K562 (cell line): ENCODE data around the gene CCDC74B. TPM values are rescaled to one million over a fixed set of nuclear protein-coding genes. Genes with fewer than 3 reads are reported as not detected.
A peak's percentile ranks its signal among the peaks of the same experiment; 100 is the strongest.

ENCODE experiments used
- ATAC-seq: fragments of 200-7000 bp; cut with Tn5 transposase; 3 replicates; pipeline ENCODE4 v1.9.1; 2020; ENCODE audit warnings: moderate library complexity
- BruUV-seq: library from RNA; stranded (reverse); fragments of 400-500 nt; replicated peaks from 2 replicates; lab custom pipeline; 2021; lab: Mats Ljungman, UMichigan
- CTCF ChIA-PET: fragments of 300-600 bp; formaldehyde crosslinking; extraction: SDS; loops from one replicate; lab custom pipeline; 2021; ENCODE audit warnings: low intra/inter-chr PET ratio; lab: Yijun Ruan, JAX
- POLR2A ChIA-PET: fragments of 300-600, 350-650 bp; sonication (Branson Sonifier 250); formaldehyde crosslinking; extraction: SDS; loops from one replicate; lab custom pipeline; 2021; ENCODE audit warnings: antibody characterized with exemption, inconsistent platforms; lab: Yijun Ruan, JAX
- DNase-seq, 4 experiments: peaks; one replicate each; pipeline versions ENCODE4 v3.0.0 to v3.0.0-alpha.2; 2011 to 2018; ENCODE audit warnings: low spot score in 3 of 4, mixed read lengths in 3 of 4; ENCODE audit errors: extremely low read depth in 1 of 4
- FAIRE-seq: peaks from 2 replicates; lab custom pipeline; 2011; peaks lifted over from hg19 to GRCh38; lab: Jason Lieb, UNC
- H2AFZ ChIP-seq: 2 replicates; pipeline ENCODE4 v1.6.0; 2011; ENCODE audit warnings: low read depth, low read length, control low read depth, inconsistent platforms
- H3K27ac ChIP-seq: fragments of 200-600 bp; 3 replicates; pipeline ENCODE4 v1.8.0; 2011; ENCODE audit warnings: low read depth, mild to moderate bottlenecking, control low read depth, inconsistent platforms, low read length, moderate library complexity, mixed read lengths; ENCODE audit errors: extremely low read depth
- H3K27me3 ChIP-seq, 2 experiments: fragments of 300-600 bp in 1 of 2; 2 replicates in 1 of 2; 3 replicates in 1 of 2; pipeline versions ENCODE4 v1.6.0 to v1.8.0; 2011; ENCODE audit warnings: inconsistent platforms in 2 of 2, low read length in 2 of 2, mild to moderate bottlenecking in 1 of 2, mixed read lengths in 1 of 2, moderate library complexity in 1 of 2; ENCODE audit not compliant: control insufficient read depth in 2 of 2, insufficient read depth in 2 of 2
- H3K36me3 ChIP-seq: fragments of 300-600 bp; 3 replicates; pipeline ENCODE4 v1.8.0; 2011; ENCODE audit warnings: mild to moderate bottlenecking, low read length, inconsistent platforms; ENCODE audit not compliant: control insufficient read depth, insufficient read depth
- H3K4me1 ChIP-seq, 2 experiments: fragments of 200-600 bp in 1 of 2; replicated peaks in 1 of 2; 2 replicates in 1 of 2; 3 replicates in 1 of 2; pipeline versions ENCODE4 v1.5.1 to v1.8.0; 2011; ENCODE audit warnings: inconsistent platforms in 2 of 2, low read length in 2 of 2, mild to moderate bottlenecking in 1 of 2, mixed read lengths in 1 of 2, moderate library complexity in 1 of 2; ENCODE audit not compliant: control insufficient read depth in 2 of 2, insufficient read depth in 2 of 2
- H3K4me2 ChIP-seq: 2 replicates; pipeline ENCODE4 v1.6.1; 2011; ENCODE audit warnings: low read length, control low read depth, inconsistent platforms, mixed read lengths; ENCODE audit not compliant: insufficient read depth
- H3K4me3 ChIP-seq: fragments of 200-600 bp; sonication (generic), shearing (Covaris generic); 2 replicates; pipeline ENCODE4 v1.5.1; 2016; ENCODE audit warnings: control low read depth, inconsistent platforms
- H3K79me2 ChIP-seq: fragments of 200-600 bp; 3 replicates; pipeline ENCODE4 v1.8.0; 2011; ENCODE audit warnings: low read length, inconsistent platforms; ENCODE audit not compliant: control insufficient read depth, insufficient read depth
- H3K9ac ChIP-seq, 2 experiments: 2 replicates each; pipeline versions ENCODE4 v1.6.0 to v1.6.1; 2011; ENCODE audit warnings: low read depth in 2 of 2, low read length in 2 of 2, control low read depth in 1 of 2, inconsistent platforms in 1 of 2, mild to moderate bottlenecking in 1 of 2, mixed read lengths in 1 of 2; ENCODE audit not compliant: insufficient read depth in 1 of 2
- H3K9me1 ChIP-seq: one replicate; pipeline ENCODE4 v1.6.0; 2011; ENCODE audit warnings: inconsistent platforms, mild to moderate bottlenecking, low read length, moderate library complexity; ENCODE audit not compliant: control insufficient read depth, insufficient read depth
- H3K9me3 ChIP-seq: replicated peaks from 2 replicates; pipeline ENCODE4 v1.5.1; 2011; ENCODE audit warnings: low read depth, low read length, inconsistent platforms; ENCODE audit not compliant: control insufficient read depth, insufficient read depth
- H4K20me1 ChIP-seq: replicated peaks from 2 replicates; pipeline ENCODE4 v1.6.1; 2011; ENCODE audit warnings: low read length, inconsistent platforms, mixed read lengths; ENCODE audit not compliant: control insufficient read depth, insufficient read depth
- CBFB ChIP-seq: sonication (generic); formaldehyde crosslinking; IDR thresholded peaks from 2 replicates; pipeline ENCODE4 v1.4.0; 2020; ENCODE audit warnings: mild to moderate bottlenecking, missing genetic modification reagents
- CREM ChIP-seq: IDR thresholded peaks from 2 replicates; pipeline ENCODE4 v1.6.1; 2014; ENCODE audit warnings: antibody characterized with exemption, low read depth
- ELF4 ChIP-seq: fragments of 450-650 bp; formaldehyde crosslinking; IDR thresholded peaks from 2 replicates; pipeline ENCODE4 v1.4.0; 2022; ENCODE audit warnings: missing genetic modification characterization
- FOS ChIP-seq: IDR thresholded peaks from 3 replicates; pipeline ENCODE4 v1.6.1; 2011; ENCODE audit not compliant: insufficient read length; ENCODE audit errors: extremely low read depth
- FUS ChIP-seq: fragments of 200-400 bp; formaldehyde crosslinking; optimal IDR thresholded peaks from 2 replicates; pipeline ENCODE3; 2017; ENCODE audit warnings: low read depth, low read length
- NCOR1 ChIP-seq: fragments of 450-650 bp; IDR thresholded peaks from 2 replicates; pipeline ENCODE4 v1.6.1; 2016; ENCODE audit warnings: mild to moderate bottlenecking, moderate library complexity
- NFE2L1 ChIP-seq: fragments of 450-650 bp; IDR thresholded peaks from 2 replicates; pipeline ENCODE4 v1.6.1; 2016; ENCODE audit warnings: missing genetic modification characterization, low read depth, mild to moderate bottlenecking, missing compliant biosample characterization, moderate library complexity, borderline replicate concordance
- POLR2G ChIP-seq: fragments of 200-400 bp; formaldehyde crosslinking; IDR thresholded peaks from 2 replicates; pipeline ENCODE4 v1.6.1; 2017; ENCODE audit warnings: low read depth, mild to moderate bottlenecking, antibody characterized with exemption, low read length, moderate library complexity
- RBFOX2 ChIP-seq: fragments of 200-400 bp; formaldehyde crosslinking; IDR thresholded peaks from 2 replicates; pipeline ENCODE4 v1.6.1; 2017; ENCODE audit warnings: low read depth, mild to moderate bottlenecking, low read length, moderate library complexity
- RBM34 ChIP-seq: fragments of 200-400 bp; formaldehyde crosslinking; IDR thresholded peaks from 2 replicates; pipeline ENCODE4 v1.6.1; 2018; ENCODE audit warnings: low read length, borderline replicate concordance; ENCODE audit not compliant: insufficient read depth
- RCOR1 ChIP-seq, 2 experiments: IDR thresholded peaks; 2 replicates each; pipeline ENCODE4 v1.6.1; 2012; ENCODE audit warnings: low read depth in 2 of 2, low read length in 2 of 2, borderline replicate concordance in 1 of 2, improper control_type of control experiment in 1 of 2
- SMARCA4 ChIP-seq: fragments of 450-650 bp; IDR thresholded peaks from 2 replicates; pipeline ENCODE4 v1.6.1; 2016
- SP2 ChIP-seq: IDR thresholded peaks from 2 replicates; pipeline ENCODE4 v1.6.1; 2011; ENCODE audit warnings: mild to moderate bottlenecking, low read depth, low read length, moderate library complexity; ENCODE audit not compliant: poor library complexity, severe bottlenecking; ENCODE audit errors: extremely low read depth
- TRIM25 ChIP-seq: fragments of 450-650 bp; IDR thresholded peaks from 2 replicates; pipeline ENCODE4 v1.7.0; 2016; ENCODE audit warnings: borderline replicate concordance
- XRCC5 ChIP-seq: fragments of 200-400 bp; formaldehyde crosslinking; IDR thresholded peaks from 2 replicates; pipeline ENCODE4 v1.6.1; 2017; ENCODE audit warnings: low read depth, mild to moderate bottlenecking, low read length
- ZBTB11 ChIP-seq, 3 experiments: fragments of 200-800 bp in 1 of 3; fragments of 250-450 bp in 1 of 3; fragments of 450-650 bp in 1 of 3; sonication (Bioruptor Pico) in 1 of 3; sonication (Bioruptor generic) in 1 of 3; formaldehyde crosslinking in 1 of 3; IDR thresholded peaks; 2 replicates each; pipeline versions ENCODE4 v1.6.1 to v1.8.0; 2016 to 2022; ENCODE audit warnings: mild to moderate bottlenecking in 2 of 3, missing genetic modification characterization in 2 of 3, missing compliant biosample characterization in 1 of 3, moderate library complexity in 1 of 3
- whole genome bisulfite sequencing: fragments of 100-300 bp; shearing (Covaris generic); methylation state at CpG from one replicate; pipeline ENCODE4 v1.1.6; 2016; ENCODE audit warnings: low coverage, mixed read lengths; ENCODE audit not compliant: insufficient coverage; ENCODE audit errors: missing lambda C conversion rate; 5-methylcytosine and 5-hydroxymethylcytosine counted together
- in situ Hi-C: fragments of 300-500 bp; cut with MboI; formaldehyde crosslinking; loops from 4 replicates; pipeline ENCODE4 v1.15.0; 2018; ENCODE audit warnings: inconsistent platforms, mixed read lengths
- intact Hi-C: fragments of 100-400 bp; cut with micrococcal nuclease; formaldehyde crosslinking; loops from 2 replicates; pipeline ENCODE4 v1.14.2; 2022
- polyA plus RNA-seq, 8 experiments: library from polyadenylated mRNA; depleted of rRNA in 4 of 8; stranded (reverse) in 5 of 8; unstranded in 3 of 8; fragments of >200 nt; fragmentation: Nextera tagmentation in 2 of 8; fragmentation: Illumina TruSeq in 1 of 8; extraction: Ambion mirVana in 2 of 8; extraction: Trizol in 1 of 8; gene quantifications; 2 replicates each; pipeline versions ENCODE4 v1.2.1 to v1.2.3, GENCODE V29; 2011 to 2014; ENCODE audit warnings: inconsistent platforms in 1 of 8, missing spikeins in 1 of 8
- total RNA-seq, 7 experiments: library from RNA; depleted of rRNA in 6 of 7; stranded (reverse); fragments of >200 nt in 6 of 7; fragmentation: Illumina TruSeq in 2 of 7; extraction: Trizol in 2 of 7; gene quantifications; 2 replicates each; pipeline versions ENCODE4 v1.2.1 to v1.2.3, GENCODE V29; 2011 to 2021; ENCODE audit warnings: low replicate concordance in 1 of 7

The CCDC74B gene
- total and polyA plus RNA-seq, 9 of the 15 experiments (the other 6 are each of a cell fraction or from before 2014, with no cell fraction given): 0.04 to 1.5 (median 0.52) TPM; not detected in 1

GRCh38 chr2:130183512-130184373, 38.8 kb upstream of the CCDC74B start:
- Histone ChIP-seq H3K9ac (peak overlapping the region; percentile 84 to 98), H3K4me3 (peak overlapping the region; percentile 100), H2AFZ (no peak overlapping the region), H3K4me2 (peak overlapping the region; percentile 86), H3K9me3 (no peaks in the 10 kb centered on the region), H3K27ac (peak overlapping the region; percentile 75; the same call in 1 of the 3 replicates), H3K27me3 (no peaks in the 10 kb centered on the region), H3K9me1 (no peaks in the 10 kb centered on the region), H4K20me1 (no peaks in the 10 kb centered on the region; the same call in 1 of the 2 replicates), H3K36me3 (peaks cover 30% of the 10 kb centered on the region; the same call in 2 of the 3 replicates), H3K4me1 (peaks cover 7 to 45% of the 10 kb centered on the region in 2 experiments; a peak in 4 of 5 replicates), H3K79me2 (peaks cover 59% of the 10 kb centered on the region)
- intact Hi-C loops: loop anchor here (5.0 to 10.0 kb wide), 2 partner anchors 159 to 1301 kb away; partner anchors contain the start of gene IMP4
- TSS peak; percentile 45 for BruUV-seq
- no peak for FAIRE-seq
- in situ Hi-C loops: loop anchor here (5.0 kb wide), 1 partner anchor 154 kb away; no protein-coding TSS in a partner anchor
- ChIA-PET CTCF (no interaction called here), POLR2A (no interaction called here)
- 63% methylated on average over 18 of the region's 26 CpGs for WGBS
- DNase-seq: peak in 1 of 4 experiments; percentile 44
- ATAC-seq: no peak
- no peak for TF ChIP-seq SP2
- TF ChIP-seq POLR2G: 0 out of 2 replicates have a peak, but pooled peaks have one; percentile 4
- no peak for TF ChIP-seq FUS
- TF ChIP-seq XRCC5: no peak
- TF ChIP-seq TRIM25: no peak
- TF ChIP-seq ZBTB11 (CRISPR knock-in tag; IDR thresholded peaks at IDR 0.05): no peak
- TF ChIP-seq NCOR1: no peak
- TF ChIP-seq FOS: no peak
- TF ChIP-seq CREM: no peak
- TF ChIP-seq CBFB (CRISPR knock-in tag): 0 out of 2 replicates have a peak, but pooled peaks have one; percentile 26
- no peak for TF ChIP-seq ELF4 (CRISPR knock-in tag)
- no peak for TF ChIP-seq NFE2L1 (tag)
- TF ChIP-seq SMARCA4: no peak
- no peak for TF ChIP-seq RCOR1 (IDR thresholded peaks at IDR 0.05; ENCODE audit: borderline replicate concordance in 1 of 2, low read depth in 2 of 2, low read length in 2 of 2)
- 0 out of 2 replicates have a peak, but pooled peaks have one; percentile 43 for TF ChIP-seq RBFOX2
- no peak for TF ChIP-seq RBM34
